H1 (cell line): ENCODE measurements around the gene SCYL1. TPM values are rescaled to one million over a fixed set of nuclear protein-coding genes. Genes with fewer than 3 reads are reported as not detected.

ENCODE experiments used
- CTCF ChIA-PET: fragments of 300-600 bp; sonication (Branson Sonifier 250); formaldehyde crosslinking; loops from one replicate; lab custom pipeline; 2021; ENCODE audit not compliant: partially characterized antibody; lab: Charles Lee
- POLR2A ChIA-PET: fragments of 300-600 bp; sonication (Branson Sonifier 250); formaldehyde crosslinking; loops from one replicate; lab custom pipeline; 2021; ENCODE audit warnings: inconsistent platforms; ENCODE audit not compliant: partially characterized antibody; lab: Charles Lee
- DNase-seq, 2 experiments: peaks; one replicate each; pipeline versions ENCODE4 v3.0.0 to v3.0.0-alpha.2; 2010 to 2022; ENCODE audit warnings: low spot score in 2 of 2, low read depth in 1 of 2, mixed read lengths in 1 of 2
- FAIRE-seq: peaks from 2 replicates; lab custom pipeline; 2011; peaks lifted over from hg19 to GRCh38; lab: Jason Lieb, UNC
- H2AFZ ChIP-seq: 2 replicates; pipeline ENCODE4 v1.8.1; 2012; ENCODE audit warnings: low read length, inconsistent platforms
- H2AK5ac ChIP-seq: 2 replicates; pipeline ENCODE4 v1.6.1; 2013; ENCODE audit warnings: low read depth, low read length
- H2BK120ac ChIP-seq: replicated peaks from 2 replicates; pipeline ENCODE3; 2013; ENCODE audit warnings: low read depth, low read length, inconsistent platforms
- H2BK12ac ChIP-seq: 2 replicates; pipeline ENCODE4 v1.6.1; 2013; ENCODE audit warnings: low read depth, low read length
- H2BK15ac ChIP-seq: 2 replicates; pipeline ENCODE4 v1.6.1; 2013; ENCODE audit warnings: low read length
- H2BK20ac ChIP-seq: 2 replicates; pipeline ENCODE4 v1.6.1; 2013; ENCODE audit warnings: low read length
- H2BK5ac ChIP-seq: 2 replicates; pipeline ENCODE4 v1.6.1; 2013; ENCODE audit warnings: low read depth, low read length
- H3K14ac ChIP-seq: 2 replicates; pipeline ENCODE4 v1.6.1; 2013; ENCODE audit warnings: inconsistent platforms; ENCODE audit not compliant: insufficient read length
- H3K18ac ChIP-seq: 2 replicates; pipeline ENCODE4 v1.6.1; 2013; ENCODE audit warnings: low read length; ENCODE audit errors: extremely low read depth
- H3K23ac ChIP-seq: 2 replicates; pipeline ENCODE4 v1.6.1; 2013; ENCODE audit warnings: inconsistent platforms; ENCODE audit not compliant: insufficient read length
- H3K23me2 ChIP-seq: 2 replicates; pipeline ENCODE4 v1.6.1; 2013; ENCODE audit warnings: low read depth, low read length
- H3K27ac ChIP-seq: 2 replicates; pipeline ENCODE4 v1.6.1; 2011; ENCODE audit warnings: low read depth, low read length, inconsistent platforms
- H3K27me3 ChIP-seq, 4 experiments: replicated peaks in 1 of 4; 1 replicate in 1 of 4; 2 replicates in 3 of 4; pipeline versions ENCODE4 v1.6.1 to v1.8.1; 2011 to 2013; ENCODE audit warnings: low read length in 3 of 4, mild to moderate bottlenecking in 3 of 4, inconsistent platforms in 2 of 4, mixed read lengths in 2 of 4, moderate library complexity in 1 of 4; ENCODE audit not compliant: control insufficient read depth in 3 of 4, insufficient read depth in 3 of 4; ENCODE audit errors: extremely low read depth in 1 of 4
- H3K36me3 ChIP-seq, 4 experiments: 2 replicates each; pipeline versions ENCODE4 v1.6.1 to v1.8.1; 2011 to 2013; ENCODE audit warnings: mild to moderate bottlenecking in 4 of 4, low read length in 3 of 4, moderate library complexity in 2 of 4, control low read depth in 1 of 4, inconsistent platforms in 1 of 4; ENCODE audit not compliant: insufficient read depth in 4 of 4, control insufficient read depth in 2 of 4
- H3K4ac ChIP-seq: replicated peaks from 2 replicates; pipeline ENCODE3; 2013; ENCODE audit warnings: low read length, low read depth, mixed read lengths, inconsistent platforms; ENCODE audit not compliant: insufficient read length
- H3K4me1 ChIP-seq, 4 experiments: replicated peaks in 1 of 4; 1 replicate in 1 of 4; 2 replicates in 3 of 4; pipeline versions ENCODE4 v1.6.1 to v1.8.1; 2011 to 2013; ENCODE audit warnings: low read length in 3 of 4, inconsistent platforms in 2 of 4, mixed read lengths in 1 of 4; ENCODE audit not compliant: insufficient read depth in 4 of 4, control insufficient read depth in 3 of 4
- H3K4me2 ChIP-seq, 2 experiments: 2 replicates each; pipeline versions ENCODE4 v1.6.1 to v1.8.1; 2011 to 2013; ENCODE audit warnings: low read depth in 2 of 2, low read length in 2 of 2, control low read depth in 1 of 2, inconsistent platforms in 1 of 2, mild to moderate bottlenecking in 1 of 2; ENCODE audit not compliant: insufficient read depth in 1 of 2
- H3K4me3 ChIP-seq, 4 experiments: fragments of 200-600, 300-600 bp in 1 of 4; sonication (generic), shearing (Covaris generic), sonication (Bioruptor Twin) in 1 of 4; 2 replicates each; pipeline versions ENCODE4 v1.5.1 to v1.8.1; 2011 to 2016; ENCODE audit warnings: low read length in 4 of 4, low read depth in 3 of 4, control low read depth in 2 of 4, inconsistent platforms in 2 of 4, mild to moderate bottlenecking in 2 of 4, mixed read lengths in 1 of 4, moderate library complexity in 1 of 4; ENCODE audit not compliant: insufficient read depth in 2 of 4; ENCODE audit errors: extremely low read depth in 1 of 4
- H3K56ac ChIP-seq: replicated peaks from 2 replicates; pipeline ENCODE3; 2013; ENCODE audit warnings: low read depth, mild to moderate bottlenecking, mixed read lengths, low read length, inconsistent platforms; ENCODE audit not compliant: insufficient read length
- H3K79me1 ChIP-seq: 2 replicates; pipeline ENCODE4 v1.6.1; 2013; ENCODE audit warnings: low read depth, low read length, control low read depth
- H3K79me2 ChIP-seq, 2 experiments: 2 replicates each; pipeline versions ENCODE4 v1.6.1 to v1.8.1; 2012 to 2013; ENCODE audit warnings: low read length in 2 of 2, mild to moderate bottlenecking in 2 of 2, inconsistent platforms in 1 of 2; ENCODE audit not compliant: insufficient read depth in 2 of 2, control insufficient read depth in 1 of 2
- H3K9ac ChIP-seq, 4 experiments: replicated peaks in 1 of 4; 1 replicate in 1 of 4; 2 replicates in 3 of 4; pipeline versions ENCODE4 v1.6.1 to v1.8.1; 2011 to 2013; ENCODE audit warnings: low read depth in 3 of 4, low read length in 3 of 4, control low read depth in 2 of 4, mild to moderate bottlenecking in 2 of 4, moderate library complexity in 2 of 4, inconsistent platforms in 1 of 4; ENCODE audit errors: extremely low read depth in 1 of 4
- H3K9me3 ChIP-seq, 2 experiments: 2 replicates each; pipeline versions ENCODE4 v1.6.1 to v1.8.1; 2012 to 2013; ENCODE audit warnings: mild to moderate bottlenecking in 2 of 2, moderate library complexity in 2 of 2, control low read depth in 1 of 2, inconsistent platforms in 1 of 2, low read depth in 1 of 2, low read length in 1 of 2, mixed read lengths in 1 of 2; ENCODE audit not compliant: insufficient read depth in 2 of 2
- H4K20me1 ChIP-seq, 2 experiments: replicated peaks in 1 of 2; 2 replicates each; pipeline versions ENCODE3 to v1.8.1; 2011 to 2013; ENCODE audit warnings: inconsistent platforms in 2 of 2, low read length in 2 of 2, mild to moderate bottlenecking in 1 of 2; ENCODE audit not compliant: insufficient read depth in 2 of 2, control insufficient read depth in 1 of 2
- H4K5ac ChIP-seq: 2 replicates; pipeline ENCODE4 v1.6.1; 2013; ENCODE audit warnings: low read length, low read depth, mixed read lengths, inconsistent platforms; ENCODE audit not compliant: insufficient read length
- H4K8ac ChIP-seq: 2 replicates; pipeline ENCODE4 v1.8.0; 2013; ENCODE audit warnings: mild to moderate bottlenecking, moderate library complexity, low read length, inconsistent platforms; ENCODE audit not compliant: insufficient read depth; ENCODE audit errors: extremely low read depth
- H4K91ac ChIP-seq: replicated peaks from 2 replicates; pipeline ENCODE3; 2013; ENCODE audit warnings: low read length, mixed read lengths, inconsistent platforms; ENCODE audit not compliant: insufficient read length
- CEBPB ChIP-seq: IDR thresholded peaks from 2 replicates; pipeline ENCODE4 v1.6.1; 2012; ENCODE audit warnings: low read depth, low read length
- ZNF274 ChIP-seq: IDR thresholded peaks from 2 replicates; pipeline ENCODE4 v1.7.0; 2012; ENCODE audit warnings: low read length, borderline replicate concordance; ENCODE audit errors: extremely low read depth
- WGBS, 2 experiments: shearing (Covaris generic) in 1 of 2; methylation state at CpG; one replicate each; pipeline versions ENCODE4 v1.1.6 to v1.1.7; 2013 to 2015; ENCODE audit warnings: low lambda C conversion rate in 2 of 2, mixed read lengths in 2 of 2, inconsistent platforms in 1 of 2, low coverage in 1 of 2, missing lambda C conversion rate in 1 of 2; ENCODE audit not compliant: insufficient replicate concordance in 2 of 2, insufficient coverage in 1 of 2, insufficient read length in 1 of 2; ENCODE audit errors: extremely low coverage in 1 of 2, missing lambda C conversion rate in 1 of 2; 5-methylcytosine and 5-hydroxymethylcytosine counted together
- polyA plus RNA-seq, 7 experiments: library from polyadenylated mRNA; depleted of rRNA in 3 of 7; stranded (reverse) in 5 of 7; unstranded in 2 of 7; fragments of >200 nt in 5 of 7; fragments of 200-250 nt in 2 of 7; gene quantifications; 1 replicate in 5 of 7; 2 replicates in 1 of 7; 4 replicates in 1 of 7; pipeline versions ENCODE4 v1.2.1 to v1.2.3, GENCODE V29; 2011 to 2013; ENCODE audit warnings: missing spikeins in 2 of 7, mixed read lengths in 2 of 7
- total RNA-seq: library from RNA; stranded (reverse); fragmentation: NEBNext Ultra II Directional; extraction: Animal tissue kit (Norgen Biotek cat#: 25700); gene quantifications from 2 replicates; pipeline ENCODE4 v1.2.1, GENCODE V29; 2021
- TF ChIP-seq, protein P1 (sequence below): IDR thresholded peaks from 2 replicates; pipeline ENCODE4 v1.6.1; 2011; ENCODE audit warnings: low read depth, mild to moderate bottlenecking, low read length; ENCODE audit not compliant: insufficient read depth

SCYL1 gene
- total and polyA plus RNA-seq, 2 of the 8 experiments (the other 6 are each of a cell fraction or from before 2014, with no cell fraction given) = 59.8 to 77.7 TPM

GRCh38 chr11:65538232-65538914, 13.5 kb downstream of the SCYL1 start:
- peaks cover 17% of the 10 kb centered on the region for H3K23me2 ChIP-seq
- H3K4ac ChIP-seq = no peak overlapping the region
- DNase-seq (no peak), FAIRE-seq (no peak)
- no peak overlapping the region for H3K9ac ChIP-seq
- peaks cover 2 to 6% (median 3%) of the 10 kb centered on the region in 4 experiments; a peak in 4 of 8 replicates for H3K36me3 ChIP-seq
- no peak for TF ChIP-seq ZNF274
- TF ChIP-seq CEBPB = no peak
- TF ChIP-seq, protein P1, sequence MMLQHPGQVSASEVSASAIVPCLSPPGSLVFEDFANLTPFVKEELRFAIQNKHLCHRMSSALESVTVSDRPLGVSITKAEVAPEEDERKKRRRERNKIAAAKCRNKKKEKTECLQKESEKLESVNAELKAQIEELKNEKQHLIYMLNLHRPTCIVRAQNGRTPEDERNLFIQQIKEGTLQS = no peak
- H4K91ac ChIP-seq = no peak overlapping the region
- ChIA-PET CTCF (interaction anchor here (0.6 to 6.4 kb wide), 9 partner anchors 8 to 436 kb away, joined by 3 to 108 read pairs (median 3); partner anchors contain the start of gene SCYL1), POLR2A (interaction anchor here (0.7 to 5.2 kb wide), 10 partner anchors 11 to 119 kb away, joined by 3 to 62 read pairs (median 4); partner anchors contain the start of genes FAM89B, SCYL1 and SIPA1)
- no peak overlapping the region for H3K14ac ChIP-seq
- H3K56ac ChIP-seq = no peak overlapping the region
- H3K27ac ChIP-seq = no peak overlapping the region
- no peak overlapping the region for H2BK20ac ChIP-seq
- H3K27me3 ChIP-seq = peaks cover 0 to 24% (median 13%) of the 10 kb centered on the region in 4 experiments; a peak in 6 of 7 replicates
- no peak overlapping the region for H2AFZ ChIP-seq
- H2BK120ac ChIP-seq = no peak overlapping the region
- H2BK12ac ChIP-seq = no peak overlapping the region
- peaks cover 0 to 9% (median 1%) of the 10 kb centered on the region in 4 experiments; a peak in 5 of 7 replicates for H3K4me1 ChIP-seq
- 86% methylated on average over 43 of the region's 43 CpGs; no CpG with 5 or more reads in 1 of the 2 experiments for WGBS, 2 experiments
- peak overlapping the region in 2 of 4 experiments; percentile 16 to 68; a peak in 4 of 8 replicates for H3K4me3 ChIP-seq
- H3K4me2 ChIP-seq = peak overlapping the region; percentile 64 to 89
- H3K18ac ChIP-seq = no peak overlapping the region
- H4K20me1 ChIP-seq = peaks cover 3 to 14% of the 10 kb centered on the region in 2 experiments
- no peak overlapping the region for H2BK5ac ChIP-seq
- H2BK15ac ChIP-seq = no peak overlapping the region
- no peaks in the 10 kb centered on the region for H3K79me2 ChIP-seq
- no peak overlapping the region for H4K8ac ChIP-seq
- no peak overlapping the region for H4K5ac ChIP-seq
- H2AK5ac ChIP-seq = no peak overlapping the region
- H3K9me3 ChIP-seq = no peaks in the 10 kb centered on the region
- H3K23ac ChIP-seq = no peak overlapping the region
- H3K79me1 ChIP-seq = no peaks in the 10 kb centered on the region
